Panc1 (cell line): Measurements from ENCODE around the gene PPP1R1C. TPM values are rescaled to one million over a fixed set of nuclear protein-coding genes. Genes with fewer than 3 reads are reported as not detected.
A peak's percentile ranks its signal among the peaks of the same experiment; 100 is the strongest.

Experiments
- ATAC-seq: fragments of 200-7000 bp; cut with Tn5 transposase; 2 replicates; pipeline ENCODE4 v1.9.1; 2020; ENCODE audit warnings: mild to moderate bottlenecking, moderate library complexity
- BruUV-seq: library from RNA; stranded (reverse); fragments of 400-500 nt; replicated peaks from 2 replicates; lab custom pipeline; 2021; lab: Mats Ljungman, UMichigan
- CTCF ChIA-PET: fragments of 300-600 bp; sonication (Branson Sonifier 250); formaldehyde crosslinking; loops from one replicate; lab custom pipeline; 2022; ENCODE audit warnings: antibody characterized with exemption; lab: Charles Lee
- POLR2A ChIA-PET: fragments of 300-600 bp; sonication (Branson Sonifier 250); formaldehyde crosslinking; loops from one replicate; lab custom pipeline; 2022; ENCODE audit warnings: antibody characterized with exemption; lab: Charles Lee
- DNase-seq: peaks from one replicate; pipeline ENCODE4 v3.0.0-alpha.2; 2010; ENCODE audit warnings: low read depth, low spot score
- H3K27ac ChIP-seq: 2 replicates; pipeline ENCODE4 v1.5.1; 2011; ENCODE audit warnings: mild to moderate bottlenecking, low read length, inconsistent platforms
- H3K27me3 ChIP-seq: fragments of 200-500 bp; sonication (Bioruptor generic); 2 replicates; pipeline ENCODE4 v1.6.0; 2014; ENCODE audit warnings: low read length, inconsistent platforms; ENCODE audit not compliant: control insufficient read depth, insufficient read depth
- H3K36me3 ChIP-seq: fragments of 200-500 bp; sonication (Bioruptor generic); 2 replicates; pipeline ENCODE4 v1.5.1; 2014; ENCODE audit warnings: inconsistent platforms, mild to moderate bottlenecking, low read length, moderate library complexity; ENCODE audit not compliant: control insufficient read depth, insufficient read depth
- H3K4me1 ChIP-seq: 2 replicates; pipeline ENCODE4 v1.5.1; 2011; ENCODE audit warnings: inconsistent platforms, mild to moderate bottlenecking, low read length, moderate library complexity; ENCODE audit not compliant: control insufficient read depth, insufficient read depth
- H3K4me3 ChIP-seq, 2 experiments: 2 replicates each; pipeline ENCODE4 v1.5.1; 2011 to 2012; ENCODE audit warnings: low read depth in 2 of 2, low read length in 2 of 2, mild to moderate bottlenecking in 2 of 2, inconsistent platforms in 1 of 2, moderate library complexity in 1 of 2
- H3K9me3 ChIP-seq: fragments of 200-500 bp; sonication (Bioruptor generic); 2 replicates; pipeline ENCODE4 v1.5.1; 2014; ENCODE audit warnings: low read depth, mild to moderate bottlenecking, inconsistent platforms, low read length, moderate library complexity; ENCODE audit not compliant: control insufficient read depth, insufficient read depth
- POLR2AphosphoS5 ChIP-seq: IDR thresholded peaks from 2 replicates; pipeline ENCODE4 v1.6.1; 2012; ENCODE audit warnings: mild to moderate bottlenecking, low read depth, low read length, moderate library complexity
- SIN3A ChIP-seq: IDR thresholded peaks from 2 replicates; pipeline ENCODE4 v1.6.1; 2012; ENCODE audit warnings: low read depth, mild to moderate bottlenecking, low read length, moderate library complexity, borderline replicate concordance; ENCODE audit not compliant: insufficient read depth
- TCF7L2 ChIP-seq: IDR thresholded peaks from 2 replicates; pipeline ENCODE4 v1.6.1; 2011; ENCODE audit warnings: mild to moderate bottlenecking, low read depth, low read length, inconsistent platforms
- in situ Hi-C: cut with HindIII; loops from 2 replicates; pipeline ENCODE4 v1.10.0; 2016; ENCODE audit warnings: low sequenced_read_pairs, low pct_unique_long_range_greater_than_20kb
- intact Hi-C: fragments of 100-400 bp; cut with micrococcal nuclease; formaldehyde crosslinking; loops from one replicate; pipeline ENCODE4 v1.10.0; 2022; ENCODE audit not compliant: unreplicated experiment
- total RNA-seq: library from RNA; stranded (reverse); gene quantifications from one replicate; pipeline ENCODE4 v1.2.1, GENCODE V29; 2021; ENCODE audit not compliant: unreplicated experiment
- TF ChIP-seq, protein P1 (sequence below), 2 experiments: IDR thresholded peaks; 2 replicates each; pipeline ENCODE4 v1.6.1; 2011 to 2012; ENCODE audit warnings: low read depth in 2 of 2, control low read depth in 1 of 2, low read length in 1 of 2, mild to moderate bottlenecking in 1 of 2, moderate library complexity in 1 of 2; ENCODE audit not compliant: insufficient read depth in 1 of 2
- TF ChIP-seq, protein P2 (sequence below): fragments of 450-650 bp; IDR thresholded peaks from 2 replicates; pipeline ENCODE4 v1.5.1; 2017; ENCODE audit warnings: mild to moderate bottlenecking

PPP1R1C gene
- total RNA-seq, 1 experiment from 2014 or later: 2.6 TPM

GRCh38 chr2:182033449-182033848 is 47.8 kb downstream of the PPP1R1C start:
- intact Hi-C loops: no loop called here
- no peak for ATAC-seq

GRCh38 chr2:182038576-182038975 is 52.9 kb downstream of the PPP1R1C start:
- Histone ChIP-seq H3K36me3 (no peaks in the 10 kb centered on the region), H3K4me1 (no peaks in the 10 kb centered on the region), H3K4me3 (no peak overlapping the region), H3K27me3 (no peaks in the 10 kb centered on the region), H3K9me3 (no peaks in the 10 kb centered on the region), H3K27ac (no peak overlapping the region)
- in situ Hi-C loops: no loop called here
- DNase-seq: no peak
- no peak for TF ChIP-seq SIN3A
- no peak for TF ChIP-seq POLR2AphosphoS5
- TF ChIP-seq TCF7L2: no peak
- TF ChIP-seq, protein P1, sequence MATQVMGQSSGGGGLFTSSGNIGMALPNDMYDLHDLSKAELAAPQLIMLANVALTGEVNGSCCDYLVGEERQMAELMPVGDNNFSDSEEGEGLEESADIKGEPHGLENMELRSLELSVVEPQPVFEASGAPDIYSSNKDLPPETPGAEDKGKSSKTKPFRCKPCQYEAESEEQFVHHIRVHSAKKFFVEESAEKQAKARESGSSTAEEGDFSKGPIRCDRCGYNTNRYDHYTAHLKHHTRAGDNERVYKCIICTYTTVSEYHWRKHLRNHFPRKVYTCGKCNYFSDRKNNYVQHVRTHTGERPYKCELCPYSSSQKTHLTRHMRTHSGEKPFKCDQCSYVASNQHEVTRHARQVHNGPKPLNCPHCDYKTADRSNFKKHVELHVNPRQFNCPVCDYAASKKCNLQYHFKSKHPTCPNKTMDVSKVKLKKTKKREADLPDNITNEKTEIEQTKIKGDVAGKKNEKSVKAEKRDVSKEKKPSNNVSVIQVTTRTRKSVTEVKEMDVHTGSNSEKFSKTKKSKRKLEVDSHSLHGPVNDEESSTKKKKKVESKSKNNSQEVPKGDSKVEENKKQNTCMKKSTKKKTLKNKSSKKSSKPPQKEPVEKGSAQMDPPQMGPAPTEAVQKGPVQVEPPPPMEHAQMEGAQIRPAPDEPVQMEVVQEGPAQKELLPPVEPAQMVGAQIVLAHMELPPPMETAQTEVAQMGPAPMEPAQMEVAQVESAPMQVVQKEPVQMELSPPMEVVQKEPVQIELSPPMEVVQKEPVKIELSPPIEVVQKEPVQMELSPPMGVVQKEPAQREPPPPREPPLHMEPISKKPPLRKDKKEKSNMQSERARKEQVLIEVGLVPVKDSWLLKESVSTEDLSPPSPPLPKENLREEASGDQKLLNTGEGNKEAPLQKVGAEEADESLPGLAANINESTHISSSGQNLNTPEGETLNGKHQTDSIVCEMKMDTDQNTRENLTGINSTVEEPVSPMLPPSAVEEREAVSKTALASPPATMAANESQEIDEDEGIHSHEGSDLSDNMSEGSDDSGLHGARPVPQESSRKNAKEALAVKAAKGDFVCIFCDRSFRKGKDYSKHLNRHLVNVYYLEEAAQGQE (IDR thresholded peaks at IDR 0.05; ENCODE audit: insufficient read depth in 1 of 2, low read depth in 2 of 2, low read length in 1 of 2): no peak
- TF ChIP-seq, protein P2, sequence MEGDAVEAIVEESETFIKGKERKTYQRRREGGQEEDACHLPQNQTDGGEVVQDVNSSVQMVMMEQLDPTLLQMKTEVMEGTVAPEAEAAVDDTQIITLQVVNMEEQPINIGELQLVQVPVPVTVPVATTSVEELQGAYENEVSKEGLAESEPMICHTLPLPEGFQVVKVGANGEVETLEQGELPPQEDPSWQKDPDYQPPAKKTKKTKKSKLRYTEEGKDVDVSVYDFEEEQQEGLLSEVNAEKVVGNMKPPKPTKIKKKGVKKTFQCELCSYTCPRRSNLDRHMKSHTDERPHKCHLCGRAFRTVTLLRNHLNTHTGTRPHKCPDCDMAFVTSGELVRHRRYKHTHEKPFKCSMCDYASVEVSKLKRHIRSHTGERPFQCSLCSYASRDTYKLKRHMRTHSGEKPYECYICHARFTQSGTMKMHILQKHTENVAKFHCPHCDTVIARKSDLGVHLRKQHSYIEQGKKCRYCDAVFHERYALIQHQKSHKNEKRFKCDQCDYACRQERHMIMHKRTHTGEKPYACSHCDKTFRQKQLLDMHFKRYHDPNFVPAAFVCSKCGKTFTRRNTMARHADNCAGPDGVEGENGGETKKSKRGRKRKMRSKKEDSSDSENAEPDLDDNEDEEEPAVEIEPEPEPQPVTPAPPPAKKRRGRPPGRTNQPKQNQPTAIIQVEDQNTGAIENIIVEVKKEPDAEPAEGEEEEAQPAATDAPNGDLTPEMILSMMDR: no peak
- ATAC-seq: 0 out of 2 replicates have a peak, but pooled peaks have one; percentile 58
- POLR2A ChIA-PET: no interaction called here
- BruUV-seq: no TSS peak
- CTCF ChIA-PET: no interaction called here
- intact Hi-C loops: no loop called here

More at GRCh38 chr2:182033449-182033848, 47.8 kb downstream of the PPP1R1C start:
- CTCF ChIA-PET: no interaction called here
- Histone ChIP-seq H3K4me1 (no peaks in the 10 kb centered on the region), H3K27ac (no peak overlapping the region), H3K36me3 (no peaks in the 10 kb centered on the region), H3K27me3 (no peaks in the 10 kb centered on the region), H3K4me3 (no peak overlapping the region), H3K9me3 (no peaks in the 10 kb centered on the region)
- no TSS peak for BruUV-seq
- POLR2A ChIA-PET: no interaction called here
- no peak for DNase-seq
- TF ChIP-seq TCF7L2 (no peak), POLR2AphosphoS5 (no peak), SIN3A (no peak)
- TF ChIP-seq, protein P1 (IDR thresholded peaks at IDR 0.05; ENCODE audit: insufficient read depth in 1 of 2, low read depth in 2 of 2, low read length in 1 of 2): no peak
- TF ChIP-seq, protein P2: no peak
- in situ Hi-C loops: no loop called here
